ENCODE results near the gene HLA-DMB. TPM values are rescaled to one million over a fixed set of nuclear protein-coding genes. Genes with fewer than 3 reads are reported as not detected.
A peak's percentile ranks its signal among the peaks of the same experiment; 100 is the strongest.

Gene HLA-DMB
- total and polyA plus RNA-seq, 10 of the 15 experiments (the other 5 are each of a cell fraction or from before 2014, with no cell fraction given) = 114 to 173 (median 150) TPM

- ChIA-PET CTCF (interaction anchor here (0.9 to 9.2 kb wide), 11 partner anchors 8 to 144 kb away, joined by 3 to 367 read pairs (median 5); partner anchors contain the start of genes HLA-DMA, HLA-DMB and TAP2), POLR2A (interaction anchor here (0.8 to 1.1 kb wide), 3 partner anchors 8 to 14 kb away, joined by 3 to 5 read pairs (median 3); partner anchors contain the start of gene BRD2), SMC1A (ENCODE audit: uncharacterized antibody, unreplicated experiment) (interaction anchor here (0.6 to 9.4 kb wide), 14 partner anchors 9 to 142 kb away, joined by 3 to 195 read pairs (median 19); partner anchors contain the start of genes HLA-DMA and TAP2), RAD21 (ENCODE audit: unreplicated experiment) (interaction anchor here (0.7 to 9.0 kb wide), 9 partner anchors 10 to 144 kb away, joined by 3 to 135 read pairs (median 5); partner anchors contain the start of genes BRD2, HLA-DMB and TAP2)
- H3K27me3 ChIP-seq (replicated peaks in 1 of 2; ENCODE audit: control insufficient read depth in 2 of 2, insufficient read depth in 2 of 2, low read length in 1 of 2) = no peaks in the 10 kb centered on the region
- H3K9ac ChIP-seq (ENCODE audit: control insufficient read depth, insufficient read depth, low read length) = no peak overlapping the region
- ATAC-seq = peak; percentile 8; the same call in 1 of the 3 replicates
- H3K36me3 ChIP-seq (ENCODE audit: control insufficient read depth in 2 of 2, insufficient read depth in 2 of 2, low read length in 1 of 2) = peaks cover 26 to 33% of the 10 kb centered on the region in 2 experiments
- intact Hi-C loops (cut with micrococcal nuclease; ENCODE audit: unreplicated experiment) (no loop called here), in situ Hi-C loops (cut with MboI) (no loop called here)
- no peaks in the 10 kb centered on the region; the same call in 1 of the 2 replicates for H3K4me1 ChIP-seq (ENCODE audit: control insufficient read depth, insufficient read depth, low read length)
- peaks cover 10% of the 10 kb centered on the region; the same call in 1 of the 2 replicates for H4K20me1 ChIP-seq (ENCODE audit: control insufficient read depth, insufficient read depth)
- no peak overlapping the region for H3K27ac ChIP-seq (ENCODE audit: control insufficient read depth, insufficient read depth)
- H2AFZ ChIP-seq (ENCODE audit: control insufficient read depth, low read depth, low read length) = no peak overlapping the region
- no peak overlapping the region for H3K4me3 ChIP-seq
- DNase-seq (ENCODE audit: low read depth, low spot score) = no peak
- H3K79me2 ChIP-seq (ENCODE audit: control insufficient read depth, insufficient read depth, low read length) = peaks cover 15% of the 10 kb centered on the region
- FAIRE-seq = no peak
- H3K4me2 ChIP-seq (ENCODE audit: control insufficient read depth, insufficient read depth) = no peak overlapping the region
- no TSS peak for BruUV-seq (replicated peaks)
- WGBS (ENCODE audit: insufficient coverage, insufficient replicate concordance, low lambda C conversion rate, missing lambda C conversion rate) = 58% methylated on average over 8 of the region's 8 CpGs
- H3K9me3 ChIP-seq (replicated peaks; ENCODE audit: control insufficient read depth, insufficient read depth, low read length) = no peaks in the 10 kb centered on the region
- TF ChIP-seq USF1 (IDR thresholded peaks at IDR 0.05; ENCODE audit: borderline replicate concordance, extremely low read length, insufficient read depth, low read depth, low read length) (no peak), SREBF1 (IDR thresholded peaks at IDR 0.05; ENCODE audit: low read length) (no peak), SREBF2 (IDR thresholded peaks at IDR 0.05; ENCODE audit: low read length) (no peak), PAX8 (IDR thresholded peaks at IDR 0.05) (no peak), STAT3 (IDR thresholded peaks at IDR 0.05; ENCODE audit: low read depth, low read length) (no peak), CBX5 (IDR thresholded peaks at IDR 0.05; ENCODE audit: low read depth) (no peak), CREB1 (IDR thresholded peaks at IDR 0.05; ENCODE audit: low read depth) (no peak), E4F1 (IDR thresholded peaks at IDR 0.05; ENCODE audit: borderline replicate concordance, partially characterized antibody) (no peak), POU2F2 (IDR thresholded peaks at IDR 0.05; ENCODE audit: borderline replicate concordance, low read depth, low read length) (peak; percentile 21; the same call in 1 of the 3 replicates), MTA3 (IDR thresholded peaks at IDR 0.05; ENCODE audit: borderline replicate concordance, low read length) (peak; percentile 56), BCL11A (IDR thresholded peaks at IDR 0.05; ENCODE audit: low read depth, low read length) (peak; percentile 11; the same call in 1 of the 2 replicates), SIN3A (IDR thresholded peaks at IDR 0.05; ENCODE audit: low read depth, low read length) (no peak), SIX5 (IDR thresholded peaks at IDR 0.05; ENCODE audit: low read depth, low read length, severe bottlenecking) (no peak), KAT2A (conservative IDR thresholded peaks at IDR 0.05; ENCODE audit: control insufficient read depth, low read depth, low read length) (no peak), MTA2 (IDR thresholded peaks at IDR 0.05; ENCODE audit: low read depth) (no peak), PML (IDR thresholded peaks at IDR 0.05; ENCODE audit: low read length) (no peak; the same call in 1 of the 2 replicates), DPF2 (IDR thresholded peaks at IDR 0.05) (no peak)
- TF ChIP-seq, protein P1, sequence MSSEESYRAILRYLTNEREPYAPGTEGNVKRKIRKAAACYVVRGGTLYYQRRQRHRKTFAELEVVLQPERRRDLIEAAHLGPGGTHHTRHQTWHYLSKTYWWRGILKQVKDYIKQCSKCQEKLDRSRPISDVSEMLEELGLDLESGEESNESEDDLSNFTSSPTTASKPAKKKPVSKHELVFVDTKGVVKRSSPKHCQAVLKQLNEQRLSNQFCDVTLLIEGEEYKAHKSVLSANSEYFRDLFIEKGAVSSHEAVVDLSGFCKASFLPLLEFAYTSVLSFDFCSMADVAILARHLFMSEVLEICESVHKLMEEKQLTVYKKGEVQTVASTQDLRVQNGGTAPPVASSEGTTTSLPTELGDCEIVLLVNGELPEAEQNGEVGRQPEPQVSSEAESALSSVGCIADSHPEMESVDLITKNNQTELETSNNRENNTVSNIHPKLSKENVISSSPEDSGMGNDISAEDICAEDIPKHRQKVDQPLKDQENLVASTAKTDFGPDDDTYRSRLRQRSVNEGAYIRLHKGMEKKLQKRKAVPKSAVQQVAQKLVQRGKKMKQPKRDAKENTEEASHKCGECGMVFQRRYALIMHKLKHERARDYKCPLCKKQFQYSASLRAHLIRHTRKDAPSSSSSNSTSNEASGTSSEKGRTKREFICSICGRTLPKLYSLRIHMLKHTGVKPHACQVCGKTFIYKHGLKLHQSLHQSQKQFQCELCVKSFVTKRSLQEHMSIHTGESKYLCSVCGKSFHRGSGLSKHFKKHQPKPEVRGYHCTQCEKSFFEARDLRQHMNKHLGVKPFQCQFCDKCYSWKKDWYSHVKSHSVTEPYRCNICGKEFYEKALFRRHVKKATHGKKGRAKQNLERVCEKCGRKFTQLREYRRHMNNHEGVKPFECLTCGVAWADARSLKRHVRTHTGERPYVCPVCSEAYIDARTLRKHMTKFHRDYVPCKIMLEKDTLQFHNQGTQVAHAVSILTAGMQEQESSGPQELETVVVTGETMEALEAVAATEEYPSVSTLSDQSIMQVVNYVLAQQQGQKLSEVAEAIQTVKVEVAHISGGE (CRISPR knock-in tag; IDR thresholded peaks at IDR 0.05) = no peak
Measured at GRCh38 chr6:32982084-32982701, 41.4 kb upstream of the HLA-DMB start.

Measured in GM12878 (cell line).